IMR-90 (cell line): ENCODE measurements around the gene LIPE. TPM values are rescaled to one million over a fixed set of nuclear protein-coding genes. Genes with fewer than 3 reads are reported as not detected.

ENCODE experiments used
- ATAC-seq: fragments of 200-7000 bp; cut with Tn5 transposase; 2 replicates; pipeline ENCODE4 v1.9.1; 2020; ENCODE audit warnings: low read depth, mild to moderate bottlenecking, moderate library complexity
- BruUV-seq: library from RNA; stranded (reverse); fragments of 400-500 nt; replicated peaks from 2 replicates; lab custom pipeline; 2021; lab: Mats Ljungman, UMichigan
- CTCF ChIA-PET: fragments of 300-600 bp; formaldehyde crosslinking; extraction: SDS; loops from one replicate; lab custom pipeline; 2021; ENCODE audit warnings: antibody characterized with exemption; lab: Yijun Ruan, JAX
- POLR2A ChIA-PET: fragments of 300-600 bp; sonication (Branson Sonifier 250); formaldehyde crosslinking; loops from one replicate; lab custom pipeline; 2022; ENCODE audit warnings: antibody characterized with exemption; ENCODE audit not compliant: unreplicated experiment; lab: Charles Lee
- DNase-seq: peaks from one replicate; pipeline ENCODE4 v3.0.0; 2013
- H2AFZ ChIP-seq: replicated peaks from 2 replicates; pipeline ENCODE3; 2013; ENCODE audit warnings: low read length, mild to moderate bottlenecking; ENCODE audit not compliant: poor library complexity
- H2AK5ac ChIP-seq: 2 replicates; pipeline ENCODE4 v1.6.1; 2013; ENCODE audit warnings: low read depth, low read length, inconsistent platforms
- H2AK9ac ChIP-seq: replicated peaks from 2 replicates; pipeline ENCODE3; 2013; ENCODE audit warnings: mild to moderate bottlenecking, low read depth, low read length, moderate library complexity; ENCODE audit not compliant: poor library complexity
- H2BK120ac ChIP-seq: 2 replicates; pipeline ENCODE4 v1.6.1; 2013; ENCODE audit warnings: low read depth, low read length, inconsistent platforms
- H2BK15ac ChIP-seq: 3 replicates; pipeline ENCODE4 v1.6.1; 2013; ENCODE audit warnings: low read depth, low read length, inconsistent platforms
- H2BK20ac ChIP-seq: 2 replicates; pipeline ENCODE4 v1.6.1; 2013; ENCODE audit warnings: low read depth, mild to moderate bottlenecking, inconsistent platforms, low read length, moderate library complexity
- H2BK5ac ChIP-seq: 2 replicates; pipeline ENCODE4 v1.6.1; 2013; ENCODE audit warnings: mild to moderate bottlenecking, low read depth, low read length, inconsistent platforms; ENCODE audit not compliant: poor library complexity, severe bottlenecking
- H3K14ac ChIP-seq: replicated peaks from 2 replicates; pipeline ENCODE4 v1.6.1; 2013; ENCODE audit warnings: low read depth, low read length, inconsistent platforms
- H3K18ac ChIP-seq: 2 replicates; pipeline ENCODE4 v1.6.1; 2013; ENCODE audit warnings: low read depth, low read length, control low read depth
- H3K23ac ChIP-seq: 2 replicates; pipeline ENCODE4 v1.6.1; 2013; ENCODE audit warnings: low read depth, low read length, inconsistent platforms
- H3K27ac ChIP-seq: 2 replicates; pipeline ENCODE4 v1.5.1; 2013; ENCODE audit warnings: mild to moderate bottlenecking, control low read depth, low read length; ENCODE audit not compliant: insufficient read depth
- H3K27me3 ChIP-seq: 2 replicates; pipeline ENCODE4 v1.6.1; 2013; ENCODE audit warnings: low read length; ENCODE audit not compliant: control insufficient read depth, insufficient read depth
- H3K36me3 ChIP-seq: 2 replicates; pipeline ENCODE4 v1.6.1; 2013; ENCODE audit warnings: low read length, mixed read lengths; ENCODE audit not compliant: control insufficient read depth, insufficient read depth
- H3K4ac ChIP-seq: 2 replicates; pipeline ENCODE4 v1.6.1; 2013; ENCODE audit warnings: low read depth, low read length, inconsistent platforms
- H3K4me1 ChIP-seq: 2 replicates; pipeline ENCODE4 v1.6.1; 2013; ENCODE audit warnings: low read length, mixed read lengths; ENCODE audit not compliant: control insufficient read depth, insufficient read depth
- H3K4me2 ChIP-seq: 2 replicates; pipeline ENCODE4 v1.6.1; 2013; ENCODE audit warnings: low read depth, mild to moderate bottlenecking, control low read depth, low read length, moderate library complexity
- H3K4me3 ChIP-seq: 2 replicates; pipeline ENCODE4 v1.5.1; 2013; ENCODE audit warnings: low read depth, mild to moderate bottlenecking, control low read depth, low read length, moderate library complexity; ENCODE audit not compliant: insufficient read depth
- H3K56ac ChIP-seq: 2 replicates; pipeline ENCODE4 v1.6.1; 2013; ENCODE audit warnings: low read length, inconsistent platforms; ENCODE audit not compliant: insufficient read depth; ENCODE audit errors: extremely low read depth
- H3K79me1 ChIP-seq, 2 experiments: 2 replicates each; pipeline ENCODE4 v1.6.1; 2013; ENCODE audit warnings: low read length in 2 of 2, inconsistent platforms in 1 of 2, low read depth in 1 of 2
- H3K9ac ChIP-seq: 2 replicates; pipeline ENCODE4 v1.6.1; 2013; ENCODE audit warnings: low read depth, low read length, control low read depth
- H3K9me1 ChIP-seq: 2 replicates; pipeline ENCODE4 v1.6.1; 2013; ENCODE audit warnings: low read length, inconsistent platforms; ENCODE audit not compliant: insufficient read depth
- H3K9me3 ChIP-seq: 2 replicates; pipeline ENCODE4 v1.6.1; 2013; ENCODE audit warnings: low read length; ENCODE audit not compliant: control insufficient read depth, insufficient read depth
- H4K20me1 ChIP-seq: 2 replicates; pipeline ENCODE4 v1.6.1; 2013; ENCODE audit warnings: low read length, inconsistent platforms; ENCODE audit not compliant: insufficient read depth
- H4K5ac ChIP-seq: 2 replicates; pipeline ENCODE4 v1.6.1; 2013; ENCODE audit warnings: mild to moderate bottlenecking, low read depth, low read length, control low read depth
- H4K8ac ChIP-seq, 2 experiments: 2 replicates each; pipeline ENCODE4 v1.6.1; 2013; ENCODE audit warnings: low read depth in 2 of 2, low read length in 2 of 2, control low read depth in 1 of 2, inconsistent platforms in 1 of 2
- H4K91ac ChIP-seq: 2 replicates; pipeline ENCODE4 v1.6.1; 2013; ENCODE audit warnings: low read depth, low read length, inconsistent platforms; ENCODE audit not compliant: insufficient read depth
- MAFK ChIP-seq: IDR thresholded peaks from 2 replicates; pipeline ENCODE4 v1.6.1; 2012; ENCODE audit warnings: low read depth, low read length, improper control_type of control experiment
- WGBS, 2 experiments: methylation state at CpG; one replicate each; pipeline versions ENCODE4 v1.1.5 to v1.1.7; 2013; ENCODE audit warnings: missing lambda C conversion rate in 2 of 2; ENCODE audit not compliant: insufficient read length in 1 of 2; ENCODE audit errors: extremely low coverage in 2 of 2; 5-methylcytosine and 5-hydroxymethylcytosine counted together
- dilution Hi-C: fragments of 300-500 bp; cut with HindIII; formaldehyde crosslinking; loops from one replicate; pipeline ENCODE4 v1.14.3; 2018; ENCODE audit warnings: low sequenced_read_pairs; ENCODE audit not compliant: unreplicated experiment
- in situ Hi-C: fragments of 300-500 bp; cut with MboI; formaldehyde crosslinking; loops from 3 replicates; pipeline ENCODE4 v1.14.3; 2019; ENCODE audit warnings: low sequenced_read_pairs, inconsistent platforms, mixed read lengths
- intact Hi-C: fragments of 100-400 bp; cut with micrococcal nuclease; formaldehyde crosslinking; loops from 2 replicates; pipeline ENCODE4 v1.10.0; 2022
- polyA plus RNA-seq, 3 experiments: library from polyadenylated mRNA; depleted of rRNA; stranded (reverse); fragments of >200 nt; gene quantifications; 2 replicates each; pipeline ENCODE4 v1.2.3, GENCODE V29; 2012; ENCODE audit warnings: low replicate concordance in 1 of 3
- total RNA-seq: library from RNA; depleted of rRNA; stranded (reverse); fragments of >200 nt; gene quantifications from 2 replicates; pipeline ENCODE4 v1.2.3, GENCODE V29; 2012

The LIPE gene
- total and polyA plus RNA-seq, 2 of the 4 experiments (the other 2 are of a cell fraction), result 1.1 to 5.4 TPM

DNA sequence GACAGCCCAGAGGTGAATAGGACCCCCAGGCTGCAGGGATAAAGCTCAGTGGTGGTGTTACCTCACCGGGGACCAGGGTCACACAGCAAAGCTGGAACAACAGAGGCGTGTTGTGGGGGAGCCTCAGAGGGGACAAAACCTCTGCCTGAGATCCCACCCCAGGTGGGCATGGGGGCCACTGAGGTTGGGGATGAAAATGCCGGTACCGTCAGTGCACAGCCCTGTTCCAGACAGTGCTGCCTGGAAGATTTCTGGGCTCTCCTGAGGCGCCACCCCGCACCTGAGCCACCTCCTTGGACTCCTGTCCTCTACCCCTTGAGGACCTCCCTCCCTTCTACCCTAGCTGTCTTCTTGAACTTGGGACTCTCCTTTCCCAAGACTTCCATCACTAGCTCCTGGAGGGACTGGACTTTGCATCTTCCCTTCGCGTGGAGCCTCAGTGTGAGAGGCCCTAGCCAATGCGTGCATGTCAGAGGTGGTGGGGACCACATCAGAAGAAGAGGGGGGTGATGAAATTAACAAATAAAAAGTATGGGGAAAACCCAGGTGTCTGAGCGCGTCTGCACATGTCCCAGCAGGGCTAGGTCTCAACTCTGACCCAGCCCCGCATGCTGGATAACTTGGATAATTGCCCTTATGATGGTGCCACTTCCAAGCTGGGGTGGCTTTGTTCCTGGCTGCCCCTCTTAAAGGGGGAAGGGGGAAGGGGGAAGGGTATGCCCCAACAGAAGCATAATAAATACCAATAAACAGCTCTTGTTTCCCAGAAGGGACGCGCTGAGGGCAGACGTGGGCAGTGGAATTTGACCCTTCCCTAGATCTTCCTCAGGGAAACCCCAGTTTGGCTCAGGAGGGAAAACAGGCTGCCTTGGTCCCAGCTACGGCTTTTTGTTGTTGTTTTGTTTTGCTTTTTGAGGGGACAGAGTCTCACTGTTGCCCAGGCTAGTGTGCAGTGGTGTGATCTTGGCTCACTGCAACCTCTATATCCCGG is 48.7 kb downstream of the LIPE start:
- Histone ChIP-seq H3K27me3 (peaks cover 16% of the 10 kb centered on the region), H4K8ac (no peak overlapping the region), H3K9ac (no peak overlapping the region), H3K79me1 (no peaks in the 10 kb centered on the region), H4K91ac (no peak overlapping the region), H3K4ac (no peak overlapping the region), H2AK9ac (peak overlapping the region; percentile 28), H3K18ac (no peak overlapping the region), H4K5ac (no peak overlapping the region), H2BK20ac (no peak overlapping the region), H2AFZ (no peak overlapping the region), H2AK5ac (no peak overlapping the region), H3K4me3 (no peak overlapping the region), H3K27ac (no peak overlapping the region), H3K14ac (no peak overlapping the region), H3K56ac (no peak overlapping the region), H3K23ac (no peak overlapping the region), H3K4me2 (no peak overlapping the region), H3K36me3 (peaks cover 20% of the 10 kb centered on the region), H3K9me3 (no peaks in the 10 kb centered on the region), H2BK120ac (no peak overlapping the region), H2BK5ac (no peak overlapping the region), H3K9me1 (peaks cover 3% of the 10 kb centered on the region; the same call in 1 of the 2 replicates), H2BK15ac (no peak overlapping the region), H4K20me1 (peaks cover 2% of the 10 kb centered on the region; the same call in 1 of the 2 replicates), H3K4me1 (no peaks in the 10 kb centered on the region)
- DNase-seq (no peak), ATAC-seq (no peak)
- ChIA-PET CTCF (no interaction called here), POLR2A (no interaction called here)
- intact Hi-C loops, result no loop called here
- dilution Hi-C loops, result no loop called here
- in situ Hi-C loops, result no loop called here
- no peak for TF ChIP-seq MAFK
- 83% methylated on average over 2 of the region's 17 CpGs; no CpG with 5 or more reads in 1 of the 2 experiments for WGBS, 2 experiments
- no TSS peak for BruUV-seq
